ENCODE measurements around the gene SERPING1.

DNA sequence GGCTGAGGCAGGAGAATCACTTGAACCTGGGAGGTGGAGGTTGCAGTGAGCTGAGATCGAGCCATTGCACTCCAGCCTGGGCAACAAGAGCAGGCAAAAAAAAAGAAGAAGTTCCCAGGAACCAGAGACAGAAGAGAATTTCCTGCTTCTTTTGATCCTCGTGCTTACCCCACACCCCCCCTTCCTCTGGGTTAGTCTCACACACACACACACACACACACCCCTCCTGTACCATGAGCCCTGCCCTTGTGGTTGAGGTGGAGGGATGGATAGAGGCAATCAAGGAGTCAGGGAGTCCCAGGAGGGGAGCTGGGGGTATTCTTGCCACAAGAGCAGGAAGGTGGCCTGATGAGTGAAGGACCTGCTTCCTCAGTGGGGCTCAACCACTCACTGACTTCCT lies 25.9 kb upstream of the SERPING1 start:
- TF ChIP-seq EP300 (IDR thresholded peaks at IDR 0.05) (no peak), POLR2AphosphoS5 (IDR thresholded peaks at IDR 0.05) (no peak), POLR2A (IDR thresholded peaks at IDR 0.05) (no peak)
